DMS79 treated with DMSO at 0.1 percent for 48 hours (cell line): ENCODE data around the gene CD58.

Experiments used
- DNase-seq: peaks from one replicate; lab custom pipeline; 2025; lab: John Stamatoyannopoulos, UW

CD58 gene

GRCh38 chr1:116493036-116493435 lies 77.8 kb downstream of the CD58 start:
- DNase-seq, result no peak

DNA sequence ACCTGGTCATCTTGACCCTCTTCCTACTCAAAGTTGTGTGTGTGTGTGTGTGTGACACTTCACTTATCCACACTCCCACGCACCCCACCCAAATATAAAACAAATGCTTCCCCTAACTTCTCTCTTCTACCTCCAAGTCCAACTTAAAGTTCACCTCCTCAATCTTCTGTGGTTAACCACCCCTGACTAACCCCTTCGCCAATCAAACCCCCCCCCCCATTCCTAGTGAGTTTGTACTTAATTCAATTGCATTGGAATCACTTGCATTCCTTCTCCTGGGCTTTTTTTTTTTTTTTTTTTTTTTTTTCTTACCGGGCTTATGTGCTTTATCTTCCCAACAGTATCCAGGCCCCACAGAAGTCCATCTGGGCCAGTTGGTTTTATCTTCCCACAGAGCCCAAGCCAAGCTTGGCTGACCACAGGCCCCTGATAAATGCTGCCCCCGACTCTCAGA lies 78.4 kb downstream of the CD58 start:
- no peak for DNase-seq

DNA sequence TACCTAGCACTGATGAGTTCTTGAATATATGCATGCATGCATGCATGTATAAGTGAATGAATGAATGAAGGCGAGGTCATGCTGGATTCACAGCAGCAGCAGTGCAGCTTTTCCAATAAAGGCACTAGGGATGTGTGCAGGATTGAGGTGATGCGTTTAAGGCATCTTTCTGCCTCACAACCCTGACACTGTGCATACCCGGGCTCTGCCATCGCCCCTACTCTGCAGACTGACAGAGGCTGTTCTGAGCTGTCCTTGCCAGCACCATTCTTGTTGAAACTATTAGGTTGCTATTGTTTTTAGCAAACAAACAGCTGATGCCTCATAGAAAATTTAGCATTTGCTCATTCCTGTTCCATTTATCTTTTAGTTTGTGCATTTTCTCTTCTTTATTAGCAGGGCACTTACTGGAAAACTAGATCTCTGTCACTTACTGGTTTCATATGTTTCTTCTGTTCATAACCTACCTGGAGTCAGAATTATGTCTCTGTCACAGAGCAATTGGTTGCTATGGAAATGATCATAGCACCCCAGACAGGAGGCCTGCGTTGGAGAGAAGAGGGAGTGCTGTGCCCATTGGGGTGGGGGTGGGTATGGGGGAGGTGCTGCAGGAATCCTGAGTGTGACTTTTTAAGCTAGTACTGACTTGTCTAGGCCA lies 79.0 kb downstream of the CD58 start:
- no peak for DNase-seq

- no peak for DNase-seq
Measured at GRCh38 chr1:116490588-116490987, 80.2 kb downstream of the CD58 start.

DNA sequence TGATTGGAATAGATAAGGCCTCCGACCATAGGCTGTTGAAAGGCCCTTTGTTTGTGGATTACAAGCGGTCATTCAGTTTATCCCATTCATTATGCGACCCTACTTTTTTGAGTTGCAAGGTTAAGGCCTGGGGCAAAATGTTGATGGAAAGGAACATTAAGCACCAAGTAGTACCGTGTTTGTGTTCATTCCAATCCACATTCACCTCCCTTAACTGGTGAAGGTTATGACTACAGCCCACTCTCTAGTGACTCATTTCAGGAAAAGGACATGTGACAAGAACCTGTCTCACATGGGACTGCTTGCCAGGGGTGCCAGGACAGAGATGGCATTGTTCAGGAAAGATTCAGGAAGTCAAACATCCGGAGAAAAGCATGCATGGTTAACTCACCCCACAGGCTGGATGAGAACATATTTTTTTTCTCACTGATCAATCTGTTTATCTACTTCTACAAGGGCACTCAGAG lies 81.6 kb downstream of the CD58 start:
- DNase-seq, result no peak

GRCh38 chr1:116488071-116488470 lies 82.8 kb downstream of the CD58 start:
- no peak for DNase-seq

GRCh38 chr1:116487583-116487982 lies 83.2 kb downstream of the CD58 start:
- no peak for DNase-seq

DNA sequence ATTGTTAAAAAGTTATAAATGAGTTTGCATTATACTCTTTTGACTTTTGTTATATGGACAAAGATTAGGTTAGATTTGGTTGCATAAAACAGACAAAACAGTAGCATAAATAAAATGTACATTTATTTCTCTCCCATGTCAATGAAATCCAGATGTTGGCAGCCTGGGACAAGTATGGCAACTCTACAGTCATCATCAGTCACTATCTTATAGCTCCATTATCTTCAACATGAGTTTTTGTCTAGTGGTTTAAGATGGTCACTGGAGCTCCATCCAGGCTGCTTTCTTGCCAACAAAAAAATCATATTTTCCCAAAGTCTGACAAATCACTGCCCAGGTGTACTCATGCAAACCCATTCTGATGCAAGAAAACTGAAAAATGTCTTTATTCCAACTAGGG lies 83.8 kb downstream of the CD58 start:
- no peak for DNase-seq

- no peak for DNase-seq
Measured at GRCh38 chr1:116486424-116486823, 84.4 kb downstream of the CD58 start.

DNA sequence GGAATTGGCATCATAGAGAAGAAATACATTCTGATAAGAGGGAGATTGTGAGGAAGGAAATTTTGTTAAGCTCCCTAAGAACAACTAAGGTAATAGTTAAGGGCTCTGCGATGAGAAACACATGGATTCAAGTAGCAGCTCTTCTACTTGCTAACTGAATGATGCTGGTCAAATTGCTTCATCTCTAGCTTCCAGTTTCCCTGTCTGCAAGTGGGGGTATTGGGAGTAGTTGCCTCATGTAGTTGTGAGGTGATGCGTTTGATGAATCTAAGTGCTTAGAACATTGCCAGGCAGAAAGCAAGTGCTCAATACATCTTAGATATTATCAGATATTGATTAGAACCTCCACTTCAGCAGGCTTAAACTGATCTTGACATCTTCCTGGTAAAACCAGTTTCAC lies 84.8 kb downstream of the CD58 start:
- DNase-seq, result no peak

DNA sequence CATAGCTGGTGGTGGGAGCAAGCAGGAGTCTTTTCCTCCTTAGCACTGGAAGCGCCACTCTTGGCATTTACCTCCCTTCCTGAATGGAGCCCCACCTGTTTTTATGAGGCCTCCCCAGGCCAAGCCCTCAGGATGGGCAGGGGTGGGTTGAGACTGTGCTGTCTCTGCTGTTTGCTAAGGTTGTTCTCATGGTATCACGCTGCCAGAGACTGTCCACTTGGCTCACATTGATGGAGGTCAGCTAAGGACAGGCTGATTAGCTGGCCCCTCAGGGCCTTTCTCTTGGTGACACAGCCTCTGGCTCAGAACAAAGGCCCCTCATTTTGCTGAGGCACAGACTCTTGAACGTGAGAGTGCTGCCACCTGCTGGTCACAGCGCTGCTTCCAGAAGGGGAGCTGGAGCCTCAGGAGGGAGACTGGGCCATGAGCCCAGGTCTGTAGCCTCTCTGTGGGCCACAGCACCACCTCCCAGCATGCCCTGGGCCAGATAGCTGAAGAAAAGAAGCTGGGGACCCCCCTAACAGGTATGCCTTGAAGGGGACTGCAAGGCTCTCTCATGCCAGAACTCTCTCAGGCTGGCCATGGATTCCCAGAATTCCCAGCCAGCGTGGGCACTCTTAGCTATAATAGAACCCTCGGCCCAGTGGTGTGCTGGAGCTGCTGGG lies 85.6 kb downstream of the CD58 start:
- DNase-seq, result peak; percentile 76

- DNase-seq, result no peak
Measured at GRCh38 chr1:116483481-116484309, 87.1 kb downstream of the CD58 start.

DNA sequence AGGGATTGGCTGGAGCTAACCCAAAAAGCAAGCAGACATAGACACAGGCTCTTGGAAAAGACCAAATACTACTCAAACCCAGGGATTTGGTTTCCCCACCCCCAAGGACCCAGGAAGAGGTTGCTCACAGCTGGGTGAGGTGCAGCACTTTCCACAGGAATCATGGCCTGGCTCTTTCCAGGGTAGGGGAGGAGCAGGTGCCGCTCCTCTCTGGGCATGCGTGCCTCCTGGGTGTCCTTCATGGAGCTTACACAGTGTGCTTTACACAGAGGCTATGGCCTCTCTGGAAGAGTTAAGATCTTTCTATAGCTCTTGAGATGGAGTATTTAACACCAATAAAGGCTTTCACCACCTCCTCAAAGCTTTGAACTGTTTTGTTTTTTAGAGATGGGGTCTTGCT lies 88.3 kb downstream of the CD58 start:
- no peak for DNase-seq

DNA sequence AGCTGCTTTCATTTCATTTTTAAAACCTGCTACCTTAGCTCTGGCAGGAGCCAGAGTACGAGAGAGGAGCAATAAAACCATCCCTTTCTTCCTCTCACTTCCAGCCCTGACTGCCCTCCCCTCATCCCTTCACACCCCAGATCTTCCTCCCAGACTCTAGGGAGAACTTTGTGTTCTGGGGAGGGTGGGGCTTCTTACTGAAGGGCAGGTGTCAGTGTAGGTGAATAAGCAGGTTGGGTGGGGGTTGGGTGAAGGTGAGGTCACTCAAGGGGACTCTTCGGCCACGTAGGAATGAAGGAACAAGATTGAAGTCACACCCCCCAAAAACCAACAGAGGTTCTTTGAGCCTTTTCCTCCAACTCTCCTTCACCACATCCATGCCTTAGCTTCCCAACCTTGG lies 88.9 kb downstream of the CD58 start:
- DNase-seq, result no peak

DNA sequence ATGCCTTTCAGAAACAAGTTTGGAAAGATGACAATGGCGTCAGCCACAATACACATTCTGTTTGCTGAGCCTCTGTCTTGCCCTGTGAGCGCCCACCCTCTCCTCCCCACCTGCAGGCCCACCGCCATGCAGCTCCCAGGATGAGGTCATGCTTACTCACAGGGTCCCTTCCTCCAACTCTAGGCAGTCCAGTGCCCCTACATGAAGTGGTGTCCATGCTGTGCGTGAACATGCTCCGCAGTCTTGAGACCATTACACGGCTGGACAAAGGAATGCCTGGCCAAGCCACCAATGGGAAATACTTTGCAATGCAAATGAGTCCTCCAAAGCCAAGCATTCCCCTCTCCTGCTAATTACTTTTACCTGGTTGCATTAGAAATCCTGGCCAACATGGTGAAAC lies 92.2 kb downstream of the CD58 start:
- no peak for DNase-seq

GRCh38 chr1:116477429-116477828 lies 93.4 kb downstream of the CD58 start:
- DNase-seq, result no peak

GRCh38 chr1:116476321-116476720 lies 94.5 kb downstream of the CD58 start:
- no peak for DNase-seq

DNA sequence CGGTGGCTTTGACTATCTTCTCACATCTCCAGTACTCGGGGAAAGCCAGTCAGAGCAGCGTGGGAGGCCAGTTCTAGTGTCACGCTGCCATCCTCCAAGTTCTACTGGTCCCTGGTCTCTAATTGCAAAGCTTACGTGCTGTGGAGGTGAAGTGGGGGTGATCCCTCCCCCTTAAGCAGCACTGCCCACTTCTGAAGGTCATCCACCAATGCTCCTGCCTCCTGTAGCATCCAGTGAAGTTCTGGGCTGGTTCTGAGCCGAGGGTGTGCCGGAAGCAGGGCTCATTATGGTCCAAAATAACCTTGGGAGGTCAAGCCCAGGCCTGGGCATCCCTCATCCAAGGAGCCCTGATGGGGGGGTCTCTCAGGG lies 95.0 kb downstream of the CD58 start:
- no peak for DNase-seq

GRCh38 chr1:116474921-116475849 lies 95.6 kb downstream of the CD58 start:
- DNase-seq, result peak; percentile 86

GRCh38 chr1:116472431-116472961 lies 98.3 kb downstream of the CD58 start:
- peak; percentile 98 for DNase-seq

- DNase-seq, result no peak
Measured at GRCh38 chr1:116471241-116471640, 99.6 kb downstream of the CD58 start.

- DNase-seq, result no peak
Measured at GRCh38 chr1:116470671-116471070, 100.2 kb downstream of the CD58 start.
